RPMI7951 (cell line): Measurements from ENCODE around the gene WDR17. TPM values are rescaled to one million over a fixed set of nuclear protein-coding genes. Genes with fewer than 3 reads are reported as not detected.

Source experiments
- DNase-seq: peaks from one replicate; pipeline ENCODE4 v3.0.0-alpha.2; 2012; ENCODE audit warnings: low read depth
- total RNA-seq: library from RNA; depleted of rRNA; stranded (reverse); fragments of >200 nt; shearing (Covaris generic); gene quantifications from 2 replicates; pipeline ENCODE4 v1.2.3, GENCODE V29; 2014; rRNA removed

Gene WDR17
- 0.48 and 0.98 TPM in 2 replicates for total RNA-seq

DNA sequence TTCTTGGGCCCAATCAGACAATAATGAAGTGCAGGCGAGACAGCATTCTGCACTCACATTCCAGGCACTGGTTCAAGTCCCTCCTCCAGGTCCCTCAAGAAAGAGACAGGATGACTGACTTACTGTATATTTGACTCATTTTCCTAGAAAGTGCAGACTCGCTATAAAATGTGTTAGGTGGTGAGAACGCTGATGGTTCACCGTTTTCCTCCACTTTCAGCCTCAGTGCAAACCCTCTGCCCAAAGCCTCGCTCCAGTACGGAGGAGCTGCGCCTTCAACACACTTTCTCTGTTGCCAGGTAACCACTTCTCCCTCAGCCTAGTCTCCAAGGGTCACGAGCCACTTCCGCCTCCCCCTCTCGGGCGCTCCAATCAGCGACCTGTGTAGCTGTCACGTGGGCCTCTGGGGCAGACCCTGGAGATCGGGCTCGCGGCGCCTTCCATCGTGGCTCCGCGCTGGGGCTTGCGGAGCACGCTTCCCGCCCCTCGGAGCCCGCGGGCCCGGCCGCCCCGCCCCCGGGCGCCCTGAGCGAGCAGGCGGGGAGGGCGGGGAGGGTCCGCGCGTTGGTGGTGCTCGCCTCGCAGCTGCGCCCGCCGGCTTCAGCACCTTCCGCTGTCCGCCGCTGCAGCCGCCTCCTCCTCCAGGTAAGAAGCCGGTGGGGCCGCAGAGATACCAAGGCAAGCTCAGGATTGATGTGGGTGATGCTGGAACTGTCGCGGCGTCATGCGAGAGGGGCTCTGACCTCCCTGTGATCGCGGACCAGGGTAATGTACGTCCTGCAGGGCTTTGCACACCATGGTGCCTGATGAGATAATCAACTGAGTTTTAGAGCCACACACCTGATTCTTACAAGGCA lies at the start of gene WDR17:
Gene WDR17 (plus strand): TSS at position 407 of the 857 bp plus-strand sequence. CDS start 45,740 bp downstream, outside the sequence.
- peak; percentile 74 for DNase-seq

DNA sequence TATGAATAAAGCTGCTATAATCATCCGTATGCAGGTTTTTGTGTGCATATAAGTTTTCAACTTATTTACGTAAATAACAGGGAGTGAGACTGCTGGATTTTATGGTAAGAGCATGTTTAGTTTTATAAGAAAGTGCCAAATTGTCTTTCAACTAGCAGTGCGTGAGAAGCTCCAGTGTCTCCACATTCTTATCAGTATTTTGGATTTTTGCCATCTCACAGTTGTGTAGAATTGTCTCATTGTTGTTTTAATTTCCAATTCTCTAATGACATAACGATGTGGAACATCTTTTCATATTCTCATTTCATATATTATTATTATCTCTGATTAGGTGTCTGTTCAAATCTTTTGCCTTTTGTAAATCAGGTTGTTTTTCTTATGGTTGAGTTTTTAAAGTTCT lies 49.0 kb upstream of the WDR17 start:
- DNase-seq: no peak

- no peak for DNase-seq
Measured at GRCh38 chr4:176020481-176021085, 45.1 kb upstream of the WDR17 start.

DNA sequence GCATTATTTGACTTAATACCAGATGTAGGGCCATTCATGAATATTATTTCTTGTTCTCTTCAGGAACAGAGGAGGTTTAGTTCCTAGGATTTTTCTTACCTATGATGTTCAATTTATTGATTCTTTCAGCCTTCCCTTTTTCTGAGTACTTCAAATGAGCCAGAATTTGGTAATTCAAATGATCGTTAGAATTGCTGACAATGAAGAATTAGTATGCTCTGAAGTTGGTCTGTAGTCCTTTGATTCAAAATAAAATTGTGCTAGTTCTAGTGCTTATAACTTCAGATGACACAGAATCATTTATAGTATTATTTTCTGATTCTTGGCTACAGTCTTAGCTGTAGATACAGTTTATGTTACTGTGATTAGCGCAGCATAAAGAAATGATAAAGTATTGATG lies 35.2 kb upstream of the WDR17 start:
- DNase-seq: no peak

DNA sequence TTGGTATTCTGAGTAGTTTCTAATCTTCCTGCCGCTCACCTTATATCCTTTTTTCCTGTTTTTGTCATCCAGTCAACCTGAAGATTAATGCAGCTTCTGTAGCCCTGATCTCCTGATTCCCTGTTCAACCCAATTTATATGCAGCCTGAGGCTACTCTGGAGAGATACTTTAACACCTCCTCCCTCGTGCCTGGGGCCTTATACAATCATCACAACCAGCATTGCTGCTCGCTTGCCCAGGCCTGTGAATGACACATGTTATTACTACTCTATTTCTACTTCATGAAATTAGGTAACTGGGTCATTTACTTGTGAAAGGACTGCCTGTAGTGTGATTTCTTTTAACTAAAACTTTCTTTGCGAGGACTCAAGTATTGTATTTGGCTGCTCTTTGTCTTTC lies 33.7 kb upstream of the WDR17 start:
- no peak for DNase-seq

- no peak for DNase-seq
Measured at GRCh38 chr4:176032454-176032853, 33.2 kb upstream of the WDR17 start.

GRCh38 chr4:176034499-176034898 lies 31.1 kb upstream of the WDR17 start:
- peak; percentile 25 for DNase-seq

GRCh38 chr4:176034936-176035335 lies 30.7 kb upstream of the WDR17 start:
- no peak for DNase-seq

DNA sequence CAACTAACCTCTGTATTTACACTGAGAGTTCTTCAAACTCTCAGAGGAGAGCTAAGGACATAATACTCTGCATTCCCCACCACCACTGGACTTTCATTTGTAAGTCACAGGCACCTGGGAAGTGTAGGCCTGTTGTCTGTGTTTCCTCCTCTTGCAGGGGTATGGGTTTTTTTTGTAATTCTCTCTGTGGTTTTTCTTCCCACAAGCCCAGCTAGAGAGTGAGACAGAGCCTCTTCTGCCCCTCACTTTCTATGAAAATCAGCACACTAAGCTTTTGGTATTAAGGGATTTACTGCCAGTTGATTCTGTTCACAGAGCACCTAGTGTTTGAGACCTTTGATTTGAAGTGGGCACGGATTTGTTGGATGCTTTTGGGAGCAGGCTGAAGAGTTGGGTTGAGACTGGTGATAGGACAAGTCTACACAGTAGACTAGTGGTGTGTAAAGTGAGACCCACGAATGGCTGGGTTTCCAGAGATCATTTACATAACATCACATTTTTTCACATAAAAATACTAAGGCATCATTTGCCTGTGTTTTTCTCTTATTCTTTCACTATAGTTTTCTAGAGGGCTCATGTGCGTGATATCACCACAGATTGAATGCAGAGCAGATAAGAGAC lies 28.9 kb upstream of the WDR17 start:
- no peak for DNase-seq

DNA sequence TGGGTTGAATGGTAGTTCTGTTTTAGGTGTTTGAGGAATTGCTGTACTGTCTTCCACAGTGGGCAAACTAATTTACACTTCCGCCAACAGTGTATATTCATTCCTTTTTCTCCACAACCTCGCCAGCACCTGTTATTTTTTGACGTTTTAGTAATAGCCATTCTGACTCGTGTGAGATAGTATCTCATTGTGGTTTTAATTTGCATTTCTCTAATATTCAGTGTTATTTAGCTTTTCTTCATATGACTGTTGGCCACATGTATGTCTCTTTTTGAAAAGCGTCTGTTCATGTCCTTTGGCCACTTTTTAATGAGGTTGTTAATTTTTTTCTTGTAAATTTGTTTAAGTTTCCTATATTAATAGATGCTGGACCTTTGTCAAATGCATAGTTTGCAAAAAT lies 26.9 kb upstream of the WDR17 start:
- DNase-seq: no peak

GRCh38 chr4:176042195-176042594 lies 23.4 kb upstream of the WDR17 start:
- no peak for DNase-seq

DNA sequence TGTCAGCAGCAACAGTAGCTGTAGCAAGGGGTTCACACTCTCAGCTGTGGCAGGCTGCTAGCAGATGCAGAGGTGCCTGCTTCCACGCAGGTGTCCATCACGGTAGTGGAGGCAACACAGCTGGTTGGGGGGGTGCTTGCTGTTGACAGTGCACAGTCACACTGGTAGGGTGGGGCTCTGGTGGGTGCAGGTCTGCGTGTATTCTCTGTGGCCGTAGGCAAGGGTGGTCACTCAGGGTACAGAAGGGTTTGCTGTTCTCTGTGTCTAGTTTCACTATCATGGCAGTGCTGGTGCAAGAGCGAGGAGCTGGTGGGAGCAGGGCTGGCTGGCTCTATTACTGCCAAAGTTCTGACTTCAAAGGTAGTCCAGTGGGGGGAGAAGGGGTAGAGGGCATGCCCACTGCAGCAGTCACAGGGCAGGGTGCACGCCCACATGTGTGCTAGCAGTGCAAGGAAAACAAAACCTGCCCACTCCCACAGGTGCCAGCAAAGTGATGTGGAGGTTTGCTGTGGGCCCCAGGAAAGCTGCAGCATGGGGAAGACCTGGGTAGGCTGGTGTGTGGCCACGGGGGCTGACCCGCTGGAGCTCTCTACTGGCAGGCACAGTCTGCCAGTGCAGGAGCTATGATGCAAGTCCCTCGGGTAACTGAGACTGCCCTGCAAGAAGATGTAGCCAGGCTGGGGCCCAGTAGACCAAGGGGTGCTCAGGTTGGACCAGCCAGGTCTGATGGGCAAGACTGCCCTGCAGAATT lies 21.6 kb upstream of the WDR17 start:
- no peak for DNase-seq

GRCh38 chr4:176044589-176044951 lies 21.1 kb upstream of the WDR17 start:
- DNase-seq: peak; percentile 1

DNA sequence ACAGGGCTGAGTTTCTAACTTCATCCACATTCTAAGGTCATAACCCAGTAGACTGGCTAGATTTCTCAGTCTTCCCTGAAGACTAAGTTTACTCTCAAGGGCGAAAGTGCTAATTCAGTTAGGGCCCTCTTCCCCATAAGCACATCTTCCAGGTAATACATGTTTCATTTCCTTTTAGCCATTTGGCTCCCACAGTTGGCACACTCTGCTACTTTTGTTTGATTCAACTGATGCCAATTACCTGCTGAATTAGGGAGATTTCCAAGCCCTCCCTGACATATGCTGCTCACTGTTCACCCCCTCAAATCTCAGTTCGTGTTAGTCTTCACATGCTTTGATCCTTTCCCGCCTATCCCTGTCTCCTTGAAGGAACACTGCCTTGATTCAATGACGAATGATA lies 17.0 kb upstream of the WDR17 start:
- DNase-seq: no peak

- DNase-seq: no peak
Measured at GRCh38 chr4:176052744-176053143, 12.9 kb upstream of the WDR17 start.

DNA sequence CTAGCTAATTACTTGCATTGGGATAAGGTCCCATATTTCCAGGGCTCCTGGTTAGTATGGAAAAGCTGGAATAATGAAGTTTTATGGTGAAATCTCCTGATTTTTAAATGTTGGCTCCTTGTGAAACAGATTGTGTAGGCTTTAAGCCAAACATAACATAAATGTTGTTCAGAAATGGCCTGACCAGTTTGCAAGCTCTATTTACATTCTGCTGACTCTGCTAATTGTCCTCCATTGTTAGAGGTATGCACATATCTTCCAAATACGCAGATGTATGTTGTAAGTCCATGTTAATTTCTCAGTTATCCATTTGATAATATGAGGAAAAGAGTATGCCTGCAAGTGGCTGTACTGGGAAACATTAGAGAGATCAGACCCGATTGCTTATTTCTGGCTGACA lies 11.9 kb upstream of the WDR17 start:
- no peak for DNase-seq

DNA sequence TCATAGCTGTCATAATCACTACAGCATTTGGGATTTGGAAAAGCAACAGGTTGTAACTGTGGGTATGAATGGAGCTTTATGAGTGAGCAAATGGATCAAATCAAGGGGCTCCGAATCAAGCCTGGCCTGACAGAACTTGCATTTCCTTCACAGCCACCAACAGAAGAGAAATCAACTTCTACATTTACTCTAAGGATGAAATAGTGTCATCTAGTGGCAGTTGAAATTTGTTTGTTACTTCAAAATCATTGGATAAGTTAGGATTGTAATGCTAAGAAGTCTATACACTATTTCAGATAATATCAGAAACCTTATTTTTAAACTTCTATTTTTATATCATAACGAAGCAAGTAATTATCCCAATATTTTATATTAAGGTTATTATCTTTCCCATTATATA lies 10.7 kb upstream of the WDR17 start:
- no peak for DNase-seq

DNA sequence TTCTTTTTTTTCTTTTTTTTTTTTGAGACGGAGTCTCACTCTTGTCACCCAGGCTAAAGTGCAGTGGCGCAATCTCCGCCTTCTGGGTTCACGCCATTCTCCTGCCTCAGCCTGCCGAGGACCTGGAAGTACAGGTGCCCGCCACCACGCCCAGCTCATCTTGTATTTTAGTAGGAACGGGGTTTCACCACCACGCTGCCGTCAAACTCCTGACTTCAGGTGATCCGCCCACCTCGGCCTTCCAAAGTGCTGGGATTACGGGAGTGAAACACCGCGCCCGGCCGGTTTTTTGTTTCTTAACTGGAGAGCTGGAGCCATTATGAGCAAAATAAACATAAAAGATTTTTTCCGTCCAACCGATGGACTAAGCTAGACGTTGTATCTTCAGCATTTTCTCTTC lies 1.9 kb upstream of the WDR17 start:
- no peak for DNase-seq

DNA sequence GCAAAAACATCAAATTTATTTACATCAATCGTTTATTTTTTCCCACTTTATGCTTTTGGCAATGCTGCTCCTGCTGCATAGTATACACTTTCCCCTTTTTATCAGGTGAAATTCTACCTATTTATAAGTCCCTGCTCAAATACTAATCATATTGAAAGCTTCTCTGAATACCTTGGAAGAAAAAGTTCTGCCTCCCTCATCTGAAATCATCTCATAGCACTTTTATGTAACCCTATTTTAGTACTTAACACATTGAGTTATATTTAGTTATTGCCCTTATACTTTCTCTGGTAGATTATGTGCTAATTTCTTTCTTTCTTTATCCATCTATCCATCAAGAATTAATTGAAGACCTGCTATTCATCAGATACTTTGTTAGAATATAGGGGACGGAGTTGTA lies 1.1 kb upstream of the WDR17 start:
- no peak for DNase-seq

- DNase-seq: no peak
Measured at GRCh38 chr4:176066757-176067156, 1.1 kb downstream of the WDR17 start.

- DNase-seq: no peak
Measured at GRCh38 chr4:176077561-176077960, 11.9 kb downstream of the WDR17 start.

- DNase-seq: no peak
Measured at GRCh38 chr4:176084769-176085168, 19.1 kb downstream of the WDR17 start.
